Skeletal muscle tissue (tissue), 4 donors: Measurements from ENCODE around the gene NOC2L. TPM values are rescaled to one million over a fixed set of nuclear protein-coding genes. Genes with fewer than 3 reads are reported as not detected.

Experiments
- H3K27ac ChIP-seq: one replicate; pipeline ENCODE4 v1.7.0; 2013; ENCODE audit warnings: mild to moderate bottlenecking, low read depth, low read length, inconsistent platforms
- H3K27me3 ChIP-seq, 3 donors: one replicate each; pipeline ENCODE4 v1.7.0; 2013; ENCODE audit warnings: low read length in 3 of 3; ENCODE audit not compliant: control insufficient read depth in 3 of 3, insufficient read depth in 3 of 3
- H3K36me3 ChIP-seq, 3 donors: one replicate each; pipeline ENCODE4 v1.7.0; 2013; ENCODE audit warnings: low read length in 3 of 3; ENCODE audit not compliant: control insufficient read depth in 3 of 3, insufficient read depth in 3 of 3
- H3K4me1 ChIP-seq, 3 donors: one replicate each; pipeline ENCODE4 v1.7.0; 2013; ENCODE audit warnings: low read length in 3 of 3, mild to moderate bottlenecking in 3 of 3; ENCODE audit not compliant: control insufficient read depth in 3 of 3, insufficient read depth in 3 of 3
- H3K4me3 ChIP-seq, 3 donors: one replicate each; pipeline ENCODE4 v1.7.0; 2013; ENCODE audit warnings: low read length in 3 of 3
- H3K9ac ChIP-seq, 3 donors: one replicate each; pipeline ENCODE4 v1.7.0; 2013; ENCODE audit warnings: low read length in 3 of 3, mild to moderate bottlenecking in 3 of 3, moderate library complexity in 2 of 3, low read depth in 1 of 3
- H3K9me3 ChIP-seq, 3 donors: one replicate each; pipeline ENCODE4 v1.7.0; 2013; ENCODE audit warnings: low read length in 3 of 3; ENCODE audit not compliant: control insufficient read depth in 3 of 3
- total RNA-seq: library from RNA; depleted of rRNA; stranded (reverse); fragments of >200 nt; gene quantifications from one replicate; pipeline ENCODE4 v1.2.3, GENCODE V29; 2014
- donor health status: Osteomylitis.

Gene NOC2L
- total RNA-seq, 1 donor from 2014 or later = 47.0 TPM

GRCh38 chr1:944341-945325, 14.4 kb downstream of the NOC2L start:
- Histone ChIP-seq H3K36me3 (peaks cover 35 to 42% (median 41%) of the 10 kb centered on the region in 3 donors), H3K9ac (no peak overlapping the region), H3K27me3 (peaks cover 16 to 24% (median 20%) of the 10 kb centered on the region in 3 donors), H3K4me1 (peaks cover 13 to 21% (median 16%) of the 10 kb centered on the region in 3 donors), H3K27ac (no peak overlapping the region), H3K9me3 (no peaks in the 10 kb centered on the region), H3K4me3 (no peak overlapping the region)

DNA sequence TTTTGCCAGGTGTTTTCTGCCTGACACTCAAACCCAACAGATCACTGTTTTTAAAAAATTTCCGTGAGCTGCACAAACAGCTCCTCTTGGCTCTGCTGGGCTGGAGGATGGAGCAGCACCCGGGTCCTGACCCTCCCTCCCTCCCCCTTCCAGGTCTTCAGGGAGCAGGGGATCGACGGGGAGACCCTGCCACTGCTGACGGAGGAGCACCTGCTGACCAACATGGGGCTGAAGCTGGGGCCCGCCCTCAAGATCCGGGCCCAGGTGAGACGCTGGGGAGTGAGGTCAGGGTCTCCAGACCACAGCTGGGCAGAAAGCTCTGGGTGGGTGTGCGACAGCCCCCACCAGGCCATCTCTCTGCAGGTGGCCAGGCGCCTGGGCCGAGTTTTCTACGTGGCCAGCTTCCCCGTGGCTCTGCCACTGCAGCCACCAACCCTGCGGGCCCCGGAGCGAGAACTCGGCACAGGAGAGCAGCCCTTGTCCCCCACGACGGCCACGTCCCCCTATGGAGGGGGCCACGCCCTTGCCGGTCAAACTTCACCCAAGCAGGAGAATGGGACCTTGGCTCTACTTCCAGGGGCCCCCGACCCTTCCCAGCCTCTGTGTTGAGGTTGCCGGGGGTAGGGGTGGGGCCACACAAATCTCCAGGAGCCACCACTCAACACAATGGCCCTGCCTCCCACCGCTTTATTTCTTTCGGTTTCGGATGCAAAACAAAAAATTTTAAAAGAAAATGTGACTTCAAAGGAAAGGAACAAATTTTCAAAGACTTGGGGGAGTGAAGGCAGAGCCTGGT, 15.3 kb downstream of the NOC2L start:
- H3K4me3 ChIP-seq = no peak overlapping the region

GRCh38 chr1:942864-943533, 16.1 kb downstream of the NOC2L start:
- peaks cover 20 to 26% (median 26%) of the 10 kb centered on the region in 3 donors for H3K36me3 ChIP-seq
- no peak overlapping the region for H3K9ac ChIP-seq
- H3K4me3 ChIP-seq = no peak overlapping the region
- peaks cover 14 to 28% (median 22%) of the 10 kb centered on the region in 3 donors for H3K4me1 ChIP-seq
- H3K9me3 ChIP-seq = no peaks in the 10 kb centered on the region
- peaks cover 18 to 40% (median 37%) of the 10 kb centered on the region in 3 donors for H3K27me3 ChIP-seq
- no peak overlapping the region for H3K27ac ChIP-seq

More for the DNA sequence above, 15.3 kb downstream of the NOC2L start:
- Histone ChIP-seq H3K27ac (no peak overlapping the region), H3K9me3 (no peaks in the 10 kb centered on the region), H3K4me1 (peaks cover 14 to 28% (median 22%) of the 10 kb centered on the region in 3 donors), H3K27me3 (peaks cover 18 to 32% (median 29%) of the 10 kb centered on the region in 3 donors), H3K36me3 (peaks cover 26 to 34% (median 32%) of the 10 kb centered on the region in 3 donors), H3K9ac (no peak overlapping the region)

DNA sequence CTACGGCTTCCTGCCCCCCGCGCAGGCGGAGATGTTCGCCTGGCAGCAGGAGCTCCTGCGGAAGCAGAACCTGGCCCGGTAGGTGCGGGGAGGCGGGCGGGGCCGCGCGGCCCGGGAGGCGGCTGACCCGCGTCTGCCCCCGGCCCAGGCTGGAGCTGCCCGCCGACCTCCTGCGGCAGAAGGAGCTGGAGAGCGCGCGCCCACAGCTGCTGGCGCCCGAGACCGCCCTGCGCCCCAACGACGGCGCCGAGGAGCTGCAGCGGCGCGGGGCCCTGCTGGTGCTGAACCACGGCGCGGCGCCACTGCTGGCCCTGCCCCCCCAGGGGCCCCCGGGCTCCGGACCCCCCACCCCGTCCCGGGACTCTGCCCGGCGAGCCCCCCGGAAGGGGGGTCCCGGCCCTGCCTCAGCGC, 16.6 kb downstream of the NOC2L start:
- Histone ChIP-seq H3K36me3 (peaks cover 15 to 21% (median 20%) of the 10 kb centered on the region in 3 donors), H3K27ac (no peak overlapping the region), H3K9ac (no peak overlapping the region), H3K4me1 (peaks cover 14 to 28% (median 22%) of the 10 kb centered on the region in 3 donors), H3K27me3 (peaks cover 18 to 44% (median 41%) of the 10 kb centered on the region in 3 donors), H3K9me3 (no peaks in the 10 kb centered on the region), H3K4me3 (no peak overlapping the region)

- Histone ChIP-seq H3K27ac (no peak overlapping the region), H3K4me1 (peaks cover 14 to 28% (median 22%) of the 10 kb centered on the region in 3 donors), H3K9me3 (no peaks in the 10 kb centered on the region), H3K36me3 (peaks cover 9 to 16% (median 15%) of the 10 kb centered on the region in 3 donors), H3K9ac (no peak overlapping the region), H3K4me3 (no peak overlapping the region), H3K27me3 (peaks cover 22 to 48% (median 44%) of the 10 kb centered on the region in 3 donors)
Measured at GRCh38 chr1:941588-942383, 17.3 kb downstream of the NOC2L start.

DNA sequence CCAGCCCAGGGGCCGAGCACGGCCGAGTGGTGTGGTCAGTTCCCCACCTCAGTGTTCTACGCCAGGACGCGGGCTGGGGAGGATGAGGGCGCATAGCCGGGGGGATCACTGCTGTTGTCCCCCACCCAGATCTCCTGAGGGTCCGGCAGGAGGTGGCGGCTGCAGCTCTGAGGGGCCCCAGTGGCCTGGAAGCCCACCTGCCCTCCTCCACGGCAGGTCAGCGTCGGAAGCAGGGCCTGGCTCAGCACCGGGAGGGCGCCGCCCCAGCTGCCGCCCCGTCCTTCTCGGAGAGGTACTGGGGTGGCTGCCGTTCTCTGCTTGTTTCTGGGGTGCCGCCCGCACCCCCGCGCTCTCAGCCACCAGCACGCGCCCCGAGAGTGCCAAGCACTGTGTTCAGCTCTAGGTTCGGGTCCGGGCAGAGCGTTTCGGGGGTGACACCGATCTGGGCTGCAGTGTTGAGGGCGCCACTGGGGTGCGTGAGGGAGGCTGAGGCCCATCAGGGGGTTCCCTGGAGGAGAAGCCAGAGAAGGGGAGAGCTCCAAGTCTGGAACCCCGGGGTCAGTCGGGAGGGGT, 18.0 kb downstream of the NOC2L start:
- Histone ChIP-seq H3K4me3 (peak overlapping the region in 2 of 3 donors; percentile 13 to 32), H3K36me3 (peaks cover 5 to 12% (median 11%) of the 10 kb centered on the region in 3 donors), H3K27me3 (peaks cover 28 to 55% (median 50%) of the 10 kb centered on the region in 3 donors), H3K27ac (peak overlapping the region; percentile 36), H3K9ac (no peak overlapping the region), H3K9me3 (no peaks in the 10 kb centered on the region), H3K4me1 (peaks cover 14 to 28% (median 22%) of the 10 kb centered on the region in 3 donors)

- H3K4me1 ChIP-seq = peaks cover 14 to 31% (median 28%) of the 10 kb centered on the region in 3 donors
- H3K27ac ChIP-seq = peak overlapping the region; percentile 36
- peaks cover 35 to 62% (median 57%) of the 10 kb centered on the region in 3 donors for H3K27me3 ChIP-seq
Measured at GRCh38 chr1:940107-941014, 18.7 kb downstream of the NOC2L start.

DNA sequence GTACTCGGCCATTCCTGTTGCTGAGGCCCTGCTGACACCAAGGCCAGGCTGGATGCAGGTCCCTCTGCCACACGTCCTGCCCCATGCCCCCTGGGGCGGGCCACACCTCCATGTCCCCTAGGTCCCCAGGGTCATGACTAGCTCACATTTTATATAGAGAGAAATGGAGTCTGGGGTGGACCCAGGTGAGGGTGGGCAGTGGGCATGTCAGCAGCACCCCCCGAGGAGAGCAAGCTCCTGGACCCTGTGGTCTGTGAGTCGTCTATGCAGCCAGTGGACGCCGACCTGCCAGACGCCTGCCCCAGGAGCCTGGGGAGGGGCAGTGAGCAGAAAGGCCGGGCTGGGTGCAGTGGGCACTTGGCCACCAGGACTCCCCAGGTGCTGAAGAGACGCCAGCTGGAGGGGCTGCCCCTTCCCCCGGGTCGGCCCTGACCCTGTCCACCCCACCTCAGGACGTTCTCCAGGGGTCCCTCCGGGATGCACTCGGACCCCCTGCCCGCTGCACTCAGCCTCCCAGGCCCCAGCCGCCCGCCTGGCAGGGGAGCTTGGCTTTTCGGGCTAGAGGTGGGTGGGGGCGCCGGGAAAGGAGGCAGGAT, 19.4 kb downstream of the NOC2L start:
- Histone ChIP-seq H3K36me3 (no peaks in the 10 kb centered on the region), H3K9ac (peak overlapping the region in 2 of 3 donors; percentile 23 to 68), H3K27ac (no peak overlapping the region), H3K4me3 (peak overlapping the region; percentile 30 to 52 (median 49)), H3K9me3 (no peaks in the 10 kb centered on the region), H3K4me1 (peaks cover 14 to 36% (median 33%) of the 10 kb centered on the region in 3 donors), H3K27me3 (peaks cover 41 to 68% (median 63%) of the 10 kb centered on the region in 3 donors)

More at GRCh38 chr1:940107-941014, 18.7 kb downstream of the NOC2L start:
- Histone ChIP-seq H3K36me3 (peaks cover 0 to 5% (median 4%) of the 10 kb centered on the region in 3 donors), H3K9ac (peak overlapping the region in 2 of 3 donors; percentile 50 to 68), H3K9me3 (no peaks in the 10 kb centered on the region), H3K4me3 (peak overlapping the region; percentile 30 to 64 (median 52))
